K562 (cell line): ENCODE measurements around the gene PPP1R14C. TPM values are rescaled to one million over a fixed set of nuclear protein-coding genes. Genes with fewer than 3 reads are reported as not detected.

ENCODE experiments used
- AFF4 ChIP-seq: sonication (generic); formaldehyde crosslinking; IDR thresholded peaks from 2 replicates; pipeline ENCODE4 v1.8.0; 2023; ENCODE audit warnings: mild to moderate bottlenecking, missing genetic modification reagents
- ASH1L ChIP-seq: fragments of 450-650 bp; IDR thresholded peaks from 2 replicates; pipeline ENCODE4 v1.6.1; 2018; ENCODE audit warnings: borderline replicate concordance, mild to moderate bottlenecking, low read depth; ENCODE audit not compliant: partially characterized antibody
- CBX3 ChIP-seq, 2 experiments: IDR thresholded peaks; 1 replicate in 1 of 2; 2 replicates in 1 of 2; pipeline ENCODE4 v1.6.1; 2012; ENCODE audit warnings: inconsistent platforms in 2 of 2, low read length in 2 of 2, borderline replicate concordance in 1 of 2, control low read depth in 1 of 2
- CCNT2 ChIP-seq: IDR thresholded peaks from 2 replicates; pipeline ENCODE4 v1.6.1; 2011; ENCODE audit warnings: borderline replicate concordance, low read depth, mild to moderate bottlenecking, moderate library complexity, mixed read lengths, low read length; ENCODE audit not compliant: insufficient read length; ENCODE audit errors: extremely low read depth
- CEBPB ChIP-seq: fragments of 450-650 bp; IDR thresholded peaks from 2 replicates; pipeline ENCODE4 v1.6.1; 2016; ENCODE audit warnings: missing genetic modification characterization, missing compliant biosample characterization
- CHD4 ChIP-seq: fragments of 200-600 bp; sonication (generic); IDR thresholded peaks from 3 replicates; pipeline ENCODE4 v1.6.1; 2012; ENCODE audit warnings: low read depth, mild to moderate bottlenecking, mixed read lengths, low read length, inconsistent platforms; ENCODE audit not compliant: insufficient read depth, insufficient replicate concordance, poor library complexity, severe bottlenecking
- EP400 ChIP-seq: fragments of 450-650 bp; IDR thresholded peaks from 2 replicates; pipeline ENCODE4 v1.6.1; 2017; ENCODE audit warnings: antibody characterized with exemption, mild to moderate bottlenecking, moderate library complexity
- HNRNPH1 ChIP-seq: fragments of 200-400 bp; formaldehyde crosslinking; optimal IDR thresholded peaks from 2 replicates; pipeline ENCODE3; 2017; ENCODE audit warnings: low read depth, mild to moderate bottlenecking, low read length, moderate library complexity
- MTA1 ChIP-seq: fragments of 450-650 bp; IDR thresholded peaks from 2 replicates; pipeline ENCODE4 v1.6.1; 2017; ENCODE audit warnings: borderline replicate concordance
- NCOA2 ChIP-seq, 2 experiments: fragments of 450-650 bp; IDR thresholded peaks; 2 replicates each; pipeline ENCODE4 v1.6.1; 2018; ENCODE audit warnings: mild to moderate bottlenecking in 2 of 2, moderate library complexity in 1 of 2; ENCODE audit not compliant: partially characterized antibody in 2 of 2
- POLR2AphosphoS2 ChIP-seq: IDR thresholded peaks from 2 replicates; pipeline ENCODE4 v1.6.1; 2012; ENCODE audit warnings: low read length, improper control_type of control experiment
- POLR2B ChIP-seq: fragments of 450-650 bp; IDR thresholded peaks from 2 replicates; pipeline ENCODE4 v1.6.1; 2018; ENCODE audit warnings: low read depth; ENCODE audit not compliant: partially characterized antibody
- SNRNP70 ChIP-seq: fragments of 200-400 bp; formaldehyde crosslinking; optimal IDR thresholded peaks from 2 replicates; pipeline ENCODE3; 2017; ENCODE audit warnings: low read depth, low read length
- TAF1 ChIP-seq: IDR thresholded peaks from 2 replicates; pipeline ENCODE4 v1.6.1; 2011; ENCODE audit warnings: mild to moderate bottlenecking, low read length, moderate library complexity; ENCODE audit not compliant: insufficient read depth, control insufficient read depth, severe bottlenecking; ENCODE audit errors: extremely low read depth
- TEAD1 ChIP-seq, 2 experiments: fragments of 450-650 bp in 1 of 2; sonication (generic) in 1 of 2; formaldehyde crosslinking; IDR thresholded peaks; 2 replicates each; pipeline versions ENCODE4 v1.4.0 to v1.8.0; 2020 to 2022; ENCODE audit warnings: mild to moderate bottlenecking in 2 of 2, missing genetic modification reagents in 1 of 2
- VEZF1 ChIP-seq: fragments of 200-800 bp; sonication (Bioruptor generic); IDR thresholded peaks from 2 replicates; pipeline ENCODE4 v1.6.1; 2017; ENCODE audit warnings: missing genetic modification characterization, missing compliant biosample characterization
- ZNF24 ChIP-seq: fragments of 450-650 bp; IDR thresholded peaks from 2 replicates; pipeline ENCODE4 v1.6.1; 2016
- ZNF431 ChIP-seq: sonication (generic); formaldehyde crosslinking; IDR thresholded peaks from 2 replicates; pipeline ENCODE4 v1.8.0; 2022; ENCODE audit warnings: mild to moderate bottlenecking, missing genetic modification reagents
- ZNF695 ChIP-seq: fragments of 450-650 bp; formaldehyde crosslinking; IDR thresholded peaks from 2 replicates; pipeline ENCODE4 v1.4.0; 2020; ENCODE audit warnings: mild to moderate bottlenecking, moderate library complexity
- ZNF740 ChIP-seq, 3 experiments: fragments of 200-800 bp in 1 of 3; sonication (Bioruptor generic) in 1 of 3; sonication (generic) in 1 of 3; formaldehyde crosslinking in 1 of 3; IDR thresholded peaks; 2 replicates each; pipeline versions ENCODE4 v1.6.1 to v1.8.0; 2016 to 2022; ENCODE audit warnings: mild to moderate bottlenecking in 2 of 3, missing compliant biosample characterization in 2 of 3, missing genetic modification characterization in 2 of 3, missing genetic modification reagents in 1 of 3
- ZNF76 ChIP-seq: fragments of 250-450 bp; sonication (Bioruptor Pico); IDR thresholded peaks from 2 replicates; pipeline ENCODE4 v1.4.0; 2020; ENCODE audit warnings: mild to moderate bottlenecking, moderate library complexity, borderline replicate concordance
- polyA plus RNA-seq, 8 experiments: library from polyadenylated mRNA; depleted of rRNA in 4 of 8; stranded (reverse) in 5 of 8; unstranded in 3 of 8; fragments of >200 nt; fragmentation: Nextera tagmentation in 2 of 8; fragmentation: Illumina TruSeq in 1 of 8; extraction: Ambion mirVana in 2 of 8; extraction: Trizol in 1 of 8; gene quantifications; 2 replicates each; pipeline versions ENCODE4 v1.2.1 to v1.2.3, GENCODE V29; 2011 to 2014; ENCODE audit warnings: inconsistent platforms in 1 of 8, missing spikeins in 1 of 8
- total RNA-seq, 7 experiments: library from RNA; depleted of rRNA in 6 of 7; stranded (reverse); fragments of >200 nt in 6 of 7; fragmentation: Illumina TruSeq in 2 of 7; extraction: Trizol in 2 of 7; gene quantifications; 2 replicates each; pipeline versions ENCODE4 v1.2.1 to v1.2.3, GENCODE V29; 2011 to 2021; ENCODE audit warnings: low replicate concordance in 1 of 7

The PPP1R14C gene
- total and polyA plus RNA-seq, 9 of the 15 experiments (the other 6 are each of a cell fraction or from before 2014, with no cell fraction given): 4.5 to 16.6 (median 11.9) TPM

- TF ChIP-seq AFF4 (CRISPR knock-in tag) (no peak), CEBPB (tag) (no peak), CBX3 (IDR thresholded peaks at IDR 0.05; ENCODE audit: borderline replicate concordance in 1 of 2, low read length in 2 of 2) (no peak), ZNF76 (CRISPR knock-in tag) (no peak), TEAD1 (CRISPR knock-in tag; IDR thresholded peaks at IDR 0.05) (0 out of 4 replicates have a peak, but pooled peaks of 1 of the 2 experiments have one; percentile 13), MTA1 (no peak), SNRNP70 (no peak), CCNT2 (no peak), CHD4 (peak; percentile 10), ASH1L (no peak), ZNF24 (no peak), EP400 (no peak), TAF1 (no peak), POLR2AphosphoS2 (no peak), HNRNPH1 (no peak), ZNF431 (CRISPR knock-in tag) (no peak), NCOA2 (IDR thresholded peaks at IDR 0.05; ENCODE audit: partially characterized antibody in 2 of 2) (no peak), ZNF740 (CRISPR knock-in tag; IDR thresholded peaks at IDR 0.05) (no peak), ZNF740 (tag; IDR thresholded peaks at IDR 0.05) (no peak), POLR2B (no peak), VEZF1 (CRISPR knock-in tag) (no peak), ZNF695 (CRISPR knock-in tag) (no peak)
Measured at GRCh38 chr6:150143516-150144293, 861 bp downstream of the PPP1R14C start (continued).
